Measurements from ENCODE around the gene LECT2. TPM values are rescaled to one million over a fixed set of nuclear protein-coding genes. Genes with fewer than 3 reads are reported as not detected.

LECT2 gene
- total RNA-seq, 4 donors from 2014 or later = not detected

GRCh38 chr5:135999406-136000139, 44.8 kb upstream of the LECT2 start:
- H3K4me3 ChIP-seq = no peak overlapping the region
- intact Hi-C loops (cut with DNase I; ENCODE audit: low total_unique reads) = no loop called here
- TF ChIP-seq POLR2A (IDR thresholded peaks at IDR 0.05) (no peak), CTCF (IDR thresholded peaks at IDR 0.05) (no peak)
- no peaks in the 10 kb centered on the region for H3K36me3 ChIP-seq
- H3K27me3 ChIP-seq = no peaks in the 10 kb centered on the region
- no peak overlapping the region for H3K27ac ChIP-seq
- DNase-seq = no peak
- H3K9me3 ChIP-seq = no peaks in the 10 kb centered on the region
- no peaks in the 10 kb centered on the region for H3K4me1 ChIP-seq

GRCh38 chr5:135998889-135999288, 44.1 kb upstream of the LECT2 start:
- no peak for DNase-seq
- H3K4me1 ChIP-seq = peaks cover 0 to 6% of the 10 kb centered on the region in 2 donors

GRCh38 chr5:135997673-135998335, 43.0 kb upstream of the LECT2 start:
- Histone ChIP-seq H3K36me3 (no peaks in the 10 kb centered on the region), H3K4me3 (no peak overlapping the region), H3K27me3 (no peaks in the 10 kb centered on the region), H3K27ac (no peak overlapping the region), H3K4me1 (peaks cover 0 to 16% of the 10 kb centered on the region in 2 donors), H3K9me3 (no peaks in the 10 kb centered on the region)
- intact Hi-C loops (cut with DNase I; ENCODE audit: low total_unique reads) = no loop called here
- no peak for DNase-seq
- TF ChIP-seq POLR2A (IDR thresholded peaks at IDR 0.05) (no peak), CTCF (IDR thresholded peaks at IDR 0.05) (no peak)

More at GRCh38 chr5:135998889-135999288, 44.1 kb upstream of the LECT2 start:
- Histone ChIP-seq H3K9me3 (no peaks in the 10 kb centered on the region), H3K36me3 (no peaks in the 10 kb centered on the region), H3K27ac (no peak overlapping the region), H3K4me3 (no peak overlapping the region), H3K27me3 (no peaks in the 10 kb centered on the region)
- intact Hi-C loops (cut with DNase I; ENCODE audit: low total_unique reads) = no loop called here
- no peak for TF ChIP-seq CTCF (IDR thresholded peaks at IDR 0.05)
- no peak for TF ChIP-seq POLR2A (IDR thresholded peaks at IDR 0.05)

GRCh38 chr5:135996611-135997010, 41.8 kb upstream of the LECT2 start:
- no peaks in the 10 kb centered on the region for H3K27me3 ChIP-seq
- TF ChIP-seq POLR2A (IDR thresholded peaks at IDR 0.05) = no peak
- TF ChIP-seq CTCF (IDR thresholded peaks at IDR 0.05) = no peak
- H3K9me3 ChIP-seq = no peaks in the 10 kb centered on the region
- no peak for DNase-seq
- H3K4me1 ChIP-seq = peaks cover 0 to 18% of the 10 kb centered on the region in 2 donors
- no peaks in the 10 kb centered on the region for H3K36me3 ChIP-seq
- no peak overlapping the region for H3K4me3 ChIP-seq
- intact Hi-C loops (cut with DNase I; ENCODE audit: low total_unique reads) = no loop called here
- no peak overlapping the region for H3K27ac ChIP-seq

DNA sequence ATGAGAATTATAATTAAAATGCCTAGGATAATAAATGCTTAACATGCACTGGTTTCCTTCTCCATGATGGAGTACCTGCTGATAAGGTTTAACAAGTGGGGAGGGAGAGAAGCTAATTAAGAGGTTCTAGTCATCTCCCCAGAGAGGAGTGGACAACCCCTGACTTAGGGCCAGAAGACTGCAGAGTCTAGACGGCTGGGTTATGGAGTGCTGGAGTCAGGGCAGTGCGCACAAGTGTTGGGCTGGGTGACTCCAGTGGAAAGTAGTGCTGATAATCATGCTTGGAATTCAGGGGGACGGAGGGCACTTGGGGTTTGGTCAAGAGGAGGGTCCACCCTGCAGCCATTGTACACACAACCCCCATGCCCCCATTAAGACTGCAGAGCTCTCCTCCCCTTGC, 41.2 kb upstream of the LECT2 start:
- Histone ChIP-seq H3K27me3 (no peaks in the 10 kb centered on the region), H3K27ac (no peak overlapping the region), H3K9me3 (no peaks in the 10 kb centered on the region), H3K4me3 (no peak overlapping the region), H3K4me1 (peaks cover 0 to 18% of the 10 kb centered on the region in 2 donors), H3K36me3 (no peaks in the 10 kb centered on the region)
- DNase-seq = no peak
- intact Hi-C loops (cut with DNase I; ENCODE audit: low total_unique reads) = no loop called here
- TF ChIP-seq CTCF (IDR thresholded peaks at IDR 0.05) (no peak), POLR2A (IDR thresholded peaks at IDR 0.05) (no peak)
